ENCODE results near the gene ZRANB3.

- TF ChIP-seq CTCF (IDR thresholded peaks at IDR 0.05 in 8 of 11, conservative IDR thresholded peaks at IDR 0.05 in 3 of 11) (no peak), POLR2A (IDR thresholded peaks at IDR 0.05) (no peak)
Measured at GRCh38 chr2:135335256-135335655, 195.8 kb downstream of the ZRANB3 start.

Data from spleen (tissue), 7 donors.